ENCODE data around the gene C2orf68. TPM values are rescaled to one million over a fixed set of nuclear protein-coding genes. Genes with fewer than 3 reads are reported as not detected.
A peak's percentile ranks its signal among the peaks of the same experiment; 100 is the strongest.

The C2orf68 gene
- total and polyA plus RNA-seq, 9 of the 15 experiments (the other 6 are each of a cell fraction or from before 2014, with no cell fraction given) = 22.1 to 50.0 (median 31.8) TPM

- TF ChIP-seq USF1 (CRISPR knock-in tag; IDR thresholded peaks at IDR 0.05) = 0 out of 2 replicates have a peak, but pooled peaks have one; percentile 7
- TF ChIP-seq, protein P1, sequence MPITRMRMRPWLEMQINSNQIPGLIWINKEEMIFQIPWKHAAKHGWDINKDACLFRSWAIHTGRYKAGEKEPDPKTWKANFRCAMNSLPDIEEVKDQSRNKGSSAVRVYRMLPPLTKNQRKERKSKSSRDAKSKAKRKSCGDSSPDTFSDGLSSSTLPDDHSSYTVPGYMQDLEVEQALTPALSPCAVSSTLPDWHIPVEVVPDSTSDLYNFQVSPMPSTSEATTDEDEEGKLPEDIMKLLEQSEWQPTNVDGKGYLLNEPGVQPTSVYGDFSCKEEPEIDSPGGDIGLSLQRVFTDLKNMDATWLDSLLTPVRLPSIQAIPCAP (CRISPR knock-in tag; IDR thresholded peaks at IDR 0.05; ENCODE audit: borderline replicate concordance) = no peak
- TF ChIP-seq HDAC1 (IDR thresholded peaks at IDR 0.05) = peak in 1 of 2 experiments; percentile 99; a peak in 2 of 4 replicates
- TF ChIP-seq MIER1 (IDR thresholded peaks at IDR 0.05; ENCODE audit: low read depth) = no peak
- TF ChIP-seq ZFP36 (IDR thresholded peaks at IDR 0.05; ENCODE audit: low read depth, low read length, partially characterized antibody) = no peak
- TF ChIP-seq ZC3H4 (CRISPR knock-in tag; IDR thresholded peaks at IDR 0.05; ENCODE audit: borderline replicate concordance) = no peak
- TF ChIP-seq, protein P2, sequence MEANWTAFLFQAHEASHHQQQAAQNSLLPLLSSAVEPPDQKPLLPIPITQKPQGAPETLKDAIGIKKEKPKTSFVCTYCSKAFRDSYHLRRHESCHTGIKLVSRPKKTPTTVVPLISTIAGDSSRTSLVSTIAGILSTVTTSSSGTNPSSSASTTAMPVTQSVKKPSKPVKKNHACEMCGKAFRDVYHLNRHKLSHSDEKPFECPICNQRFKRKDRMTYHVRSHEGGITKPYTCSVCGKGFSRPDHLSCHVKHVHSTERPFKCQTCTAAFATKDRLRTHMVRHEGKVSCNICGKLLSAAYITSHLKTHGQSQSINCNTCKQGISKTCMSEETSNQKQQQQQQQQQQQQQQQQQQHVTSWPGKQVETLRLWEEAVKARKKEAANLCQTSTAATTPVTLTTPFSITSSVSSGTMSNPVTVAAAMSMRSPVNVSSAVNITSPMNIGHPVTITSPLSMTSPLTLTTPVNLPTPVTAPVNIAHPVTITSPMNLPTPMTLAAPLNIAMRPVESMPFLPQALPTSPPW (CRISPR knock-in tag; IDR thresholded peaks at IDR 0.05) = peak; percentile 89
- no peak for TF ChIP-seq NEUROD1 (IDR thresholded peaks at IDR 0.05; ENCODE audit: borderline replicate concordance, low read depth, low read length, partially characterized antibody)
- no peak for TF ChIP-seq TCFL5 (CRISPR knock-in tag; conservative IDR thresholded peaks at IDR 0.05)
- TF ChIP-seq, protein P3, sequence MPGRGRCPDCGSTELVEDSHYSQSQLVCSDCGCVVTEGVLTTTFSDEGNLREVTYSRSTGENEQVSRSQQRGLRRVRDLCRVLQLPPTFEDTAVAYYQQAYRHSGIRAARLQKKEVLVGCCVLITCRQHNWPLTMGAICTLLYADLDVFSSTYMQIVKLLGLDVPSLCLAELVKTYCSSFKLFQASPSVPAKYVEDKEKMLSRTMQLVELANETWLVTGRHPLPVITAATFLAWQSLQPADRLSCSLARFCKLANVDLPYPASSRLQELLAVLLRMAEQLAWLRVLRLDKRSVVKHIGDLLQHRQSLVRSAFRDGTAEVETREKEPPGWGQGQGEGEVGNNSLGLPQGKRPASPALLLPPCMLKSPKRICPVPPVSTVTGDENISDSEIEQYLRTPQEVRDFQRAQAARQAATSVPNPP (IDR thresholded peaks at IDR 0.05; ENCODE audit: borderline replicate concordance, insufficient read depth, insufficient read length) = no peak
- TF ChIP-seq CHD4 (IDR thresholded peaks at IDR 0.05; ENCODE audit: insufficient read depth, insufficient replicate concordance, low read depth, low read length, poor library complexity, severe bottlenecking) = no peak
- TF ChIP-seq TAF7 (tag; IDR thresholded peaks at IDR 0.05) = no peak
- no peak for TF ChIP-seq HMGXB4 (CRISPR knock-in tag; IDR thresholded peaks at IDR 0.05)
- TF ChIP-seq MBD1 (CRISPR knock-in tag; IDR thresholded peaks at IDR 0.05) = no peak
- TF ChIP-seq, protein P4, sequence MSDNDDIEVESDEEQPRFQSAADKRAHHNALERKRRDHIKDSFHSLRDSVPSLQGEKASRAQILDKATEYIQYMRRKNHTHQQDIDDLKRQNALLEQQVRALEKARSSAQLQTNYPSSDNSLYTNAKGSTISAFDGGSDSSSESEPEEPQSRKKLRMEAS (CRISPR knock-in tag; IDR thresholded peaks at IDR 0.05) = peak; percentile 53
- TF ChIP-seq ZNF23 (CRISPR knock-in tag; IDR thresholded peaks at IDR 0.05) = no peak
- 0 out of 2 replicates have a peak, but pooled peaks have one; percentile 59 for TF ChIP-seq ZNF165 (CRISPR knock-in tag; IDR thresholded peaks at IDR 0.05; ENCODE audit: borderline replicate concordance)
- TF ChIP-seq ZBTB1 (CRISPR knock-in tag; IDR thresholded peaks at IDR 0.05; ENCODE audit: borderline replicate concordance, low read depth) = no peak
These were observed 9.2 kb downstream of the C2orf68 start, which contains the start of gene TMEM150A (continued) for GRCh38 chr2:85602476-85603234.
